Endothelial cell of umbilical vein (primary cell): ENCODE data around the gene IRX3.

Experiments used
- EZH2 ChIP-seq: IDR thresholded peaks from 2 replicates; pipeline ENCODE4 v1.6.1; 2012; ENCODE audit warnings: borderline replicate concordance, low read depth, mild to moderate bottlenecking, moderate library complexity, low read length, inconsistent platforms; ENCODE audit not compliant: severe bottlenecking
- FOS ChIP-seq: IDR thresholded peaks from 2 replicates; pipeline ENCODE4 v1.6.1; 2011; ENCODE audit warnings: mild to moderate bottlenecking, low read length, moderate library complexity, borderline replicate concordance; ENCODE audit not compliant: insufficient read depth
- MYC ChIP-seq: IDR thresholded peaks from one replicate; pipeline ENCODE4 v1.6.1; 2011; ENCODE audit warnings: mild to moderate bottlenecking, low read depth, low read length
- POLR2A ChIP-seq: IDR thresholded peaks from 2 replicates; pipeline ENCODE4 v1.6.1; 2012; ENCODE audit warnings: low read depth, mild to moderate bottlenecking, control low read depth, low read length
- POLR2AphosphoS5 ChIP-seq: IDR thresholded peaks from 2 replicates; pipeline ENCODE4 v1.6.1; 2012; ENCODE audit warnings: low read depth, mild to moderate bottlenecking, control low read depth, low read length, moderate library complexity; ENCODE audit not compliant: insufficient read depth
- TF ChIP-seq, protein P1 (sequence below), 2 donors: IDR thresholded peaks; 1 replicate in 1 of 2; 2 replicates in 1 of 2; pipeline ENCODE4 v1.5.1; 2011; ENCODE audit warnings: low read length in 2 of 2, mild to moderate bottlenecking in 2 of 2, moderate library complexity in 2 of 2, control low read depth in 1 of 2, inconsistent platforms in 1 of 2, low read depth in 1 of 2; ENCODE audit not compliant: insufficient read depth in 1 of 2; ENCODE audit errors: extremely low read depth in 1 of 2
- TF ChIP-seq, protein P2 (sequence below): IDR thresholded peaks from 2 replicates; pipeline ENCODE4 v1.6.1; 2011; ENCODE audit not compliant: insufficient read depth, insufficient read length

DNA sequence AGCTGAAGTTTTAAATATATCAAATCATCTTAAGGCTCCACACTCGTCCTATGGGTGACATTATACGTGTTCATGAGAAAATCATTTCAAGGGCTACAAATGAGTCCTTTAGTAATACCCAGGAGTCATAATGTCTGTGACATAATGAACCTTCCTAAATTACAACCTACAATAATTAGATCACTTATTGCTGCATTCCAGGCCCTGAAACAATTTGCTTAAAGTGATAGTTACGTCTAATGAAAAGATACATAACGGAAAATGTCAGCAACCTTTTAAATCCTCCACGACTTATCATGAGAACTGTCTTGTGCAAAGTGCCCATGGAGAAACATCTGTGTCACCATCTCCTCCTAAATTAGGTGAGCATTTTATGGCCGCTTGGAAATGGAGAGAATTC is 43.4 kb downstream of the IRX3 start:
- TF ChIP-seq, protein P1, sequence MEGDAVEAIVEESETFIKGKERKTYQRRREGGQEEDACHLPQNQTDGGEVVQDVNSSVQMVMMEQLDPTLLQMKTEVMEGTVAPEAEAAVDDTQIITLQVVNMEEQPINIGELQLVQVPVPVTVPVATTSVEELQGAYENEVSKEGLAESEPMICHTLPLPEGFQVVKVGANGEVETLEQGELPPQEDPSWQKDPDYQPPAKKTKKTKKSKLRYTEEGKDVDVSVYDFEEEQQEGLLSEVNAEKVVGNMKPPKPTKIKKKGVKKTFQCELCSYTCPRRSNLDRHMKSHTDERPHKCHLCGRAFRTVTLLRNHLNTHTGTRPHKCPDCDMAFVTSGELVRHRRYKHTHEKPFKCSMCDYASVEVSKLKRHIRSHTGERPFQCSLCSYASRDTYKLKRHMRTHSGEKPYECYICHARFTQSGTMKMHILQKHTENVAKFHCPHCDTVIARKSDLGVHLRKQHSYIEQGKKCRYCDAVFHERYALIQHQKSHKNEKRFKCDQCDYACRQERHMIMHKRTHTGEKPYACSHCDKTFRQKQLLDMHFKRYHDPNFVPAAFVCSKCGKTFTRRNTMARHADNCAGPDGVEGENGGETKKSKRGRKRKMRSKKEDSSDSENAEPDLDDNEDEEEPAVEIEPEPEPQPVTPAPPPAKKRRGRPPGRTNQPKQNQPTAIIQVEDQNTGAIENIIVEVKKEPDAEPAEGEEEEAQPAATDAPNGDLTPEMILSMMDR (IDR thresholded peaks at IDR 0.05; ENCODE audit: extremely low read depth in 1 of 2, insufficient read depth in 1 of 2, low read depth in 1 of 2, low read length in 2 of 2), result no peak
- TF ChIP-seq POLR2A (no peak), MYC (no peak), POLR2AphosphoS5 (no peak), FOS (no peak), EZH2 (no peak)
- TF ChIP-seq, protein P2, sequence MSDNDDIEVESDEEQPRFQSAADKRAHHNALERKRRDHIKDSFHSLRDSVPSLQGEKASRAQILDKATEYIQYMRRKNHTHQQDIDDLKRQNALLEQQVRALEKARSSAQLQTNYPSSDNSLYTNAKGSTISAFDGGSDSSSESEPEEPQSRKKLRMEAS, result no peak
